GM19328 (cell line): ENCODE results near the gene CD47.

Experiments used
- ATAC-seq: cut with Tn5 transposase; IDR thresholded peaks from one replicate; pipeline ENCODE4 v1.9.1; 2021; ENCODE audit warnings: mild to moderate bottlenecking, moderate library complexity; ENCODE audit not compliant: unreplicated experiment

The CD47 gene

DNA sequence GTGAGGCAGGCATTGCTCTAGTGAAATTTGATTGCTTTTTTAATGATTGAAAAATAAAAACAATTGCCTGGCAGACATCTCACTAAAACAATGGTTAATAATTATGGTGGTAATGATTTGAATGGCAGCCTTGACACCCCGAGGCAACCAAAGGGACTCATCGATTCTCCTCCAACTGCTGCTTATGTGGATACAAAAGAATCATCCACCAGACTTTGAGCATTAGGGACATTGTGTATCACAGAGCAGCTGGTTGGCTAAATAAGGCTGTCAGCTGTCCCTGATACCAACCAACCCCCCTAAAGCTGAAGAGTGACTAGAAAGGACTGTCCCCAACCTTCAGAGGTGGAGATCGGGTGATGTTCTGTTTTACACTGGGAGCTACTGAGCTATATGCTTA, 1.7 kb upstream of the CD47 start:
- ATAC-seq: no peak

DNA sequence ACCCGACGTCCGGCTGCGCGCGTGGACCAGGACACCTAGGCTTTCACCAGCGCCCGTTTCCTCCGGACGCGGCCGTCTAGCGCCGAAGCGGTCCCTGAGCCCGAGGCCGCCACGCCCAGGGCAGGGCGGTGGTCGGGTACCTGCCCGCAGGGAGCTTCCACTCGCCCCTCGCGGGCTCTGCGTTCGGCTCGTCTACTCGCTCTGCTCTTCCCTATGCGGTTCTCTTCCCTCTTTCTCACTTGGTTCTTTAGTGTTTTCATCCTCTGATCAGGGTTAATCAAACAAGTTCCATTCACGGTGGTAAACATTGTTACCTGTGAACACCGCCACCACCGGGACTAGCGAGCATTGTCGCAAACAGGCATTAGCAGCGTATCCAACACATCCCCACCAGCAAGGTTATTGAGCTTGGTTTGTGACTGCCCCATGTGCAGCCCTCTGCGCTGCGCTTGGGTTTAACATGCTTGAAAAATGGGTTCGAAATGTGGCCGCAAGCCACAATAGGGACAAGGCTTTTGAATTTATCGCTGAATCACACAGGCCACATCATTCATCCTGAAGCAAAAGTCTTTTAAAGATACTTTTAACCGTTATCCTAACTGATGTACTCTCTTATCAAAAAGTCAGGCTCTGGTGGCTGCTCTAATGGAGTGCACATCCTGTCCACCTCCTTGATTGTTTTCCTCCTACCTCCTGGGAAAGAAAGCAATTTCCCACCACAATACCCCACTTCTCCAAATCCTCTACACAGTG, 843 bp upstream of the CD47 start:
- peak; percentile 10 for ATAC-seq

DNA sequence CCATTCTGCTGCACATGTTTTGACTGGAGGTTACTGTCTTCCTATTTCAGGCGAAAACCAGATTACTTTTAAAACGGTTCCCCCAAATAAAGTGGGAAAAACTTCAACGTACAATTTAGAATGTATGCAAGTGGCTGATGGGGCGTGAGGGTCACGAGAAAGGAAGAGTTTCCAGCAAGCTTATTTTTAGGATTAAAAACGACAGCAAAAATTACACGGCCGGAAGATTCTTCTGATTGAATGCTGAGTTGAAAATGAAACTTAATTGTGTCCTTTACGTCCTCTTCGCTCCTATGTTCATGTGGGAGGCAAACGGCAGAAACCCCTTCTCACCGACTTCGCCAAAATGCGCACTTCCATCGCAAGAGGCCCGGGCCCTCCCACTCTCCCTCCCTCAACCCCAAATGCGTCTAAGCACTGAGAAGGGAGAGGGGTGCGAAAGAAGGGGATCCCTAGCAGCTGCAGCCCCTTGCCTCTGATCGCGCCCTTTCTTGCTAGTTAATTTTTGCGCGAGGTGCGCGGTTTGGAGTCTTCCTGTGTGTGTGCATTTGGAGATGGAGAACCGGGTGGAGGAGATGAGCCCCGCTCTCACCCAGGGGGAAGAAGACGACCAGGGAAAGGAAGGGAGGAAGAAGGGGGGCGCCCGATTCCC, 656 bp downstream of the CD47 start:
- peak; percentile 9 for ATAC-seq

DNA sequence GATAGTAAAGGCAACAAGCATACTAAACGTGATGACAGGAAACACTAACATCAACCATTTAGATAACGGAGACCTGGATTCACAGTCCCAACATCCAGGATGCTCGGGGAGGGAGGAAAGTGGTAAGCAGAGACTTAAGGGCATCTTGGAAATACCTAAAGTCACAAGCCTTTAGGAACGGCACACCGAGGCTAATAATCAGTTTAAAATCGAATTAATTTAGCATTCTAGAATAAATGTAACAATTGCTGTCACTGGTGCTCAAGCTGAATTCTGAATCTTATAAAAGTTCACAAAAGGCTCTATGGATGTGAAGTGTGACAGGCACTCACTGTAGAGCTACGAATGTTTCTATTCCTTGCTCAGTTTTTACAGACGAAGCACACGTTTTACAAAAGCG, 1.3 kb downstream of the CD47 start:
- no peak for ATAC-seq

DNA sequence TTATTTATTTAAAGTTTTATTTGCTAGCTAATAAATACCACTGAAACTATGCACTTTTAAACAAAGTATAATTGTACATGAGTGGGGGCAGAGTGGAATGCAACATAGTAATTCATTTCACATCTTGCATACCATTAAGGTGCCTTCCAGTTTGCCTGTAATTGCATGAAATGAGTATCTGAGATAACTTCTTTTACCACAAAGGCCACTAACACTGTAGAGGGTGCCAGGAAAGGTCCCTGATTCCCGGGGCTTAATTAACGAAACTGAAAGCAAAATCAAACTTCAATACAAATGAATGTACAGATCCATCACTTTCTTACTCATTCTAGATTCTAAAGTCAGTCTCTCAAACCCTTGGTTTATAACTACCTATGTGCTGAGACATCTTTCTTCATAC, 2.1 kb downstream of the CD47 start:
- ATAC-seq: no peak

DNA sequence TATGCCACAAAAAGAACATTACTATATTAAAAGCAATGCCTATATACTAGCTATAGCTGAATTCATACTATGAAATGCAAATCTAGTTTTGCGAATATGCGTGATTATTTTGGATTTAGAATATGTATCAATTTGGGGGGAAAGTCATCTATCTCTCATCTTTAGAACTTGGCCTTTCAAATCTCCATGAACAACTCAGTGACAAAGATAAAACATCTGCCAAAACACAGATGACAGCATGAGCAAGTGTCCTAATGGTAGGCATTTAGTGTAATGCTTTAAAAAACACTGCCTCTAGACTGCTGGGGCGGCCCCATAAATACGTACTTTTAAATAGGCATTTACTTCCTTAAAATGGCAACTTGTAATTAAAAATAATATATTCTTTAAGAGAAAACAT, 2.7 kb downstream of the CD47 start:
- ATAC-seq: no peak

DNA sequence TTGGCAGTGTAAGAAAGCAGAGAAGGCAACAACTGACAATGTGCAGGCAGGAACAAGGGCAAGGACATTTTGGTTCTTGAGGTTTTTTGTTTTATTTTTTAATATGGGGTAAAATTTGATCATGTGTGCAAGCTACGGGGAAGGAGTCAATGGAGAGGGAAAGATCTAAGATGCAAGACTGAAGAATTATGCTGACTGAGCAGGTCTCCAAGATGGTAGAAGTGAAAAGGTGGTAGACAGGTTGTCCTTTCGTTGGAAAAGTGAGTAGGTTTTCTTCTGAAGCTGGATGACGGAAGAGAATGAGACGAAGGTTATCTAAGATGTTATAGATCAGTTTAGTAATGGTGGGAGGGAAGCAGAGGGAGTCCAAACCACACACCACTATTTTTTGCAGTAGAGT, 4.2 kb downstream of the CD47 start:
- no peak for ATAC-seq

DNA sequence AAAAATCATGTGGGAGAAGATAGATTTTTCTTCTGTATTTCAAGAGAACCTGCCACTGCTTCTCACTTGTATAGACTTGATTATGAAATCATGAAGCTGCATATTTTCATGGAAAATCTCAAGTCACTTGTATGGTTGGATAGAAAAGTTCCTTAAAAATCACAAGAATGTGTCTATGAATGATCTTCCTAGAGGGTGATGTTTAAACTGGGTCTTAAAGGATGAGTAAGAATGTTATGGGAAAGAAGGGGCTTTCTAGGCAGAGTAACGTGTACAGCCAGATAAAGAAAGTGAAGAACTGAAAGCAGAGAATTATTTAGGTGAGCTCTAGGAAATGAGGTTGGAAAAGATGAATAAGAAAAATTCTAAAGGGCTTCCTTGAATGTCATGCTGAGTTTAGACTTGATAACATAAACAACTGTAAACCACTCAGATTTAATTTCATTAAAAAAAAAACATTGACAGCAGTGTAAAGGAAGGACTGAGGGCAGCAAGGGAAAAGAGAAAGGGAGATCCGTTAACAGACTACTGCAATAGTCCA, 5.0 kb downstream of the CD47 start:
- no peak for ATAC-seq

DNA sequence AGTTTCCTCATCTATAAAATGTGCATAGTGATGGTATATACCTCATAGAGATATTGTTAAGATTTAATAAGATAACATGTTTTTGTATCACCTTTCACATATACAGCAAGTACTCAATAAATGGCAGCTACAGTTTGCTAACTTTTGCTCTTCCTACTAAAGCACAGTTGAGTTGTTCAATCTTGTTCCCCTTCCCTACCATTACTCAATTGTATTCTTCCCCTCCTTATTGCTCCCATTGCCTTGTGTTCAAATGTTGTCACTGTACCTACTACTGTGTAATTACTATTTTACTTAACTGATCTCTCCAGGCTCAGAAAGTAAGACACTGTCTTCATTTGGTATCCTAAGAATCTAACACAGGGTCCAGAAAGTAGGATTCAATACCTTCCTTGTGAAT, 5.5 kb downstream of the CD47 start:
- ATAC-seq: no peak

DNA sequence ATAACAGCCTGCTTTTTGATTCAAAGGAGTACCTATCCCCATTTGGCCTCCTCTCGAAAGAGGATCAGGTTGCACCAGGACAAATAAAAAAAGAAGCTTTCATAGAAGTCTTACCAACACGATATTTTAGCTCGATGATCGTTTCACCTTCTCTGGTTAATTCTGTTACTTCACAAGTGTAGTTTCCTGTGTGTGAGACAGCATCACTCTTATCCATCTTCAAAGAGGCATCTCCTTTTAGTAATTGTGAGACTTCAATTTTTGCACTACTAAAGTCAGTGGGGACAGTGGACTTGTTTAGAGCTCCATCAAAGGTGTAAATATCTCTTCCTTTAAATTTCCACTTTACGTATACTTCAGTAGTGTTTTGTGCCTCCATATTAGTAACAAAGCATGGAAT, 11.0 kb downstream of the CD47 start:
- ATAC-seq: no peak

DNA sequence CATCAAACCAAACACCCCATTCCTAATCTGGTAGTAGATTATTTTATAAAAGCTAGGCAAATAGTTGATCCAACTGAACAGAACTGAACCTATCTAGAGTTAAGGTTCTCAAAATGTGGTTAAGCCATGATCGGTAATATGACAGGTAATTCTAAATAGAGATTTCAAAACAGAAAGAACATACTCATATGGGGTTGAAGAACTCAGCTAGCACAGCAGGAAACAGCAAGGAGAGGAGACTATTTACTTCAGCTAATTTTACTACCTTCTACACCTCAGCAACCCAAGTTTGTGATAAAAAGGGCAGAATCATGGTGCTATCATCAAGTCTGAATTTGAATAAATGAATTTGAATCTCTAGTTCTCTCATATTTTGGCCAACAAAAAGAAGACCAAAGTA, 11.8 kb downstream of the CD47 start:
- no peak for ATAC-seq

DNA sequence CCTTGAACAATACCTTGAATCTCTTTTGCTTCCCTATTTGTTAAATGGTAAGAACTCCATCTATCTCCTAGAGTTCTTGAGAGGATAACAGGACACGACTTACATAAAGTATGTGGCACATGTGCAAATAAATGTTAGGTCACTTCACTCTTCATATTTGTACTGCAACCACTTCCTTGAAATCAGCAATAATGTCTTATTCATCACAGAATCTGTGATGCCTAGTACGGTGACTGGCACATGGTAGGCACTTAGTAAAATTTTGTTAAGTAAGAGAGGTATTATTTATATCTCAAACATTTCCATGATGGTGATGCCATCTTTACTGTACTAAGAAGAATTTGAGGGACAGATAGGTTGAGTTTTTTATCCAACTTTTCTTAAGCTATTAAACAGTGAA, 14.3 kb downstream of the CD47 start:
- no peak for ATAC-seq

DNA sequence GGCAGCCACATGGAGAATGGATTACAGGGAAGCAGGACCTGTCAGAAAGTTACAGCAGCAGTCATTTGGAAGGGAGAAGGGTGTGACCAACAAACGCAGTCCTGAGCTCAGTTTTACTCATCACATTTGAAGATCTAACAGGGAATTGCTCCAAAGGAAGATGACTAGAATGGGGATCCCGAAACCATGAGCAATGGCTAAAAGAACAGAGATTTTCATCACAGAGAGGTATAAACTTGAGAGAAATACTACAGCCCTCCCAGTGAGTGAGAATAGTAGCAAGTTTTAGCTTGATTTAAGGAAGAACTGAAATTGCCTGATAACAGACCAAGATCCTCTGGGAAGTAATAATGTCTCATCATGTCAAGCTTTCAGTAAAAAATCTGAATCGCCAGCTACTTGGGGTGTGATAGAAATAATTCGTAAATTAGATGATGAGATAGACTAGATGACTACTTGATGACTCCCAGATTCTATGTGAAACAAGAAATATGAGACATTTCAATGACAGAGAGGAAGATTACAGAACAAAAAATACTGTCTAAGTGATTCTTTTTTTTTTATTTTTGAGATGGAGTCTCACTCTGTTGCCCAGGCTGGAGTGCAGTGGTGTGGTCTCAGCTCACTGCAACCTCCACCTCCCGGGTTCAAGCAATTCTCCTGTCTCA, 16.9 kb downstream of the CD47 start:
- ATAC-seq: no peak

DNA sequence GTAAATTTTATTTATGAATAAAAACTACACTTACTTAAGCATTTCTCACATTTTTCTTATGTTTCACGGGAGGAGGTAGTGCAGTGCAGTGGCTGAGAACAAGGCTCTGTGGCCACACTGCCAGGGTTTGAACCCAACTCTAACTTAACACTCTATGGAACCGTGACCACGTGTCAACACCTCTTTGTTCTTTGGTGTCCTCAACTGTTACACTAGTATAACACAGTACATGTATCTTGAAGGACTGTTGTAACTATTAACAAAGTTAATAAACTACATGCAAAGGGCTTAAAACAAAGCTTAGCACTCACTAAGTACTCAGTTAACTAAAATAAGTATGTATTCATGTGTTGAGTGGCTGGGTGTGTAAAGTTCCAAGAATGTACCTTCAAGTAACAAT, 19.5 kb downstream of the CD47 start:
- ATAC-seq: no peak

DNA sequence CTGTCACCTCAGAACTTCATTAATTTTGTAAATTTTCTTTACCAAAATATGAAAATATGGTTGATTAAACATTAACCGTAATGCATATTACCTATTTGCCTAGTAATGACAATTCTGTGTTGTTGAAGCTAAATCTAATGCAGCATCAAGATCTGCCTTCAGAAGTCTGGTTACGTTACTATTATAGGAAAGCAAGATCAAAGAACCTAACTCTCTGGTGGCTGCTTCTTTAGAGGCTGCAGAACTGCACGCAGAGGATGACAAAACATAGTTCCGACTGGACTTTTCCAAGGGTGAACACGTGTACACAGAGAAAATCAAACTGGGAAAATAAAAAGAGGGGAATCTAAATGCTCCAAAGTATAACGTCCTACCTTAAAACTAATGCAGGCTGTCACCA, 20.5 kb downstream of the CD47 start:
- no peak for ATAC-seq

DNA sequence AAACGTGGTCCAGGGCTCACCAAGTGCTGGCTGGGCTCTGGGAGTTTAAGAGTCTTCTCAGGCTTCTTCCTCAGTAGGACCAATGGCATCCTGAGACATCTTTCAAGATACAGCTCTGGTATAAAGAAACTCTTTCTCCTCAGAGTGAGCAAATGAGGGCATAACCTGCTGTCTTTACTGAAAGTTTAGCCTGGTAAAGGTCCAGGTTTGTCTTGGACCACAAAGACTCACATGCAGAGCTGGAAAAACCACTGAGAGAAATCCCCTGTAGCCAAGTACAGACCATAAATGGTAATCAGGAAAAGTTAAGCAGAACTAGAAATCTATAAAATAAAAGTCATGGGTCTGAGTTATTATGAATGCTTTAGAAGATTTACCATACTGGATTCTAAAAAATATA, 23.1 kb downstream of the CD47 start:
- ATAC-seq: no peak

DNA sequence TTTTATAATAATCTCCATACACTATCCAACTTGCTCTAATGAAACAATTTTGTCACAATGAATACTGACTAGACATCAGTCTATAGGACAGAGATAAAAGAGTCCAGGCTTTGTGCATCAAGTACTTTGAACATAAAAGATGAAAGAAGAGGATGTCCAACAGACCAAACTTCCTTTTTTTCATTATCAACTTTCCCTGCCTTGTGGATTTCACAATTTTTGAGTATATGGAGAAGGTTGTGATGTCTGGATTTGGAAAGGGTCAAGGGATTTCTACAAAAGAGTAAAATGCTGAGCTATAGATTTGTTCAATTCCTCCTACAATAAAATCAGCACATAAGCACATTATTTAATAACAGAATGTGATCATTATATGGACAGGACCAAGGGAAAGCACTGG, 25.7 kb downstream of the CD47 start:
- no peak for ATAC-seq

DNA sequence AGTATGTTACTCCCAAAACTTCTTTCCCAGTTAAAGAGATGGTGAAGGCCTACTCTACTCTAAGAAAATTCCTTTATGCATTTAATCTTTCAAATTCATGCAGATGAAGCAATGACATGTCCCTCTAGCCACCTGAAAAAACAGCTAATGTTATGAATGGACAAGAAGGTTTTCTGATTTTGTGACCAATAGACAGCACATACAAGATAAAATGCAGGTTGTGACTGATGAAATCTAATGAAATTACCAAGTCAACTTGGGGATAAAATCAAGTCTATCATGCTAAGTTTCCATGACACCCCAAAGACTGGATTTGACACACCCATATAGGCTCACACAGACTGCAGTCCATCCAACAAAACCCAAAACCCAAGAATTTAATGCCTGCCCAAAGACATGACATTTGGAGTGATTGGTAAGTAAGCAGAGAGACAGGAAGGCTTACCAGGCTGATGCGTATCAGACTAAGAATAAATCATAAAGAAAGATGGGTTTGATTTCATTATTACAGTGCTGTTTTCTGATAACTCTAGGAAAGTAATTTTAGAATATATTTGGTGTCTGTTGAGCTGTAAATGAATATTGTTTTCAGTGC, 26.4 kb downstream of the CD47 start:
- ATAC-seq: no peak

DNA sequence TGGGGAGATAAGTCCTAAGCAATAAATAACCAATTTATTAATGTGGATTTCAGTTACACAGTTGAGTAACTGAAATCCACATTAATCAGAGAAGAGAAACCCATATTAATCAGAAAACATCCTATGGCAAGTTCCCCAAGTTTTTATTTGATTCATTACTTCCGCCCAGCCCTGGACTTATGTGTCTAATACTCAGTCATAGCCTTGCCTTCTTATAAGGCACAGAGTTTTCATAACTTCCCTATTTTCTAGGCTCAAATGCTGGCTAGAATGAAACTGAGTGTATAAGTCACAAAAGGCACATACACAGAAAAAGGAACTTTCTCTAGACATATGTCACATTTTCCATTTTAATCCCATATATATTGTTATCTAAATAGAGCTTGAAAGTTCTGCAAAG, 28.8 kb downstream of the CD47 start:
- ATAC-seq: peak; percentile 75

DNA sequence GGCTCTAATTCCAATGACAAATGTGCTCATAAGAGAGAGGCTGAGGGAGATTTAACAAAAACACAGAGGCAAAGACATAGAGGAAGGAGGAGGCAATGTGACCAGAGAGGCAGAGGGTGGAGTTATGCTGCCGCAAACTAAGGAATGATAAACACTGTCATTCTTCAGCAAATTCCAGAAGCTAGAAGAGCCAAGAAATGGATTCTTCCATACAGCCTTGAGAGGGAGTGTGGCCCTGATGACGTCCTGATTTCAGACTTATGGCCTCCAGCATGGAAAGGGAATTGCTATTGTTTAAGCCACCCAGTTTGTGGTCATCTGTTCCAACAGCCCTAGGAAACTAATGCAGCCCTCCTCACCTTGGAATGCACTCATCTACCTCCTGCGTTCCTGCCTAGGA, 30.5 kb downstream of the CD47 start:
- no peak for ATAC-seq

DNA sequence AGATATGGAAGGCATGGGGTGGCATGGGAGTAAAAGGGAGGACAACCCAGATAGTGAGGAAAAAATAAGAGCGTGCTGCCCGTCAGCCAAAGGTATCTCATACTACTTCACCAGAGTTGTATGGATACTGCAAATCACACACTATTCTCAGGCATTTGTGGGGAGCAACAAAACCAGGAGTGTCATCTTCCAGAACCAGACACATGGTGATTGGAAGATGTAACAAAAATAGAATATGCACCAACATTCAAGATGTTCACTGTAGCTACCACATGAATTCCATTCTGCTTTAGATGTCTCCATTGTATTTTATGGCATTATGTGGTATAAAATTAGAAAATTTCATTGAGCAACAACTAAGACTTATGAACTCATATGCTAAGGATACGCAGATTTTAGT, 34.9 kb downstream of the CD47 start:
- ATAC-seq: no peak

DNA sequence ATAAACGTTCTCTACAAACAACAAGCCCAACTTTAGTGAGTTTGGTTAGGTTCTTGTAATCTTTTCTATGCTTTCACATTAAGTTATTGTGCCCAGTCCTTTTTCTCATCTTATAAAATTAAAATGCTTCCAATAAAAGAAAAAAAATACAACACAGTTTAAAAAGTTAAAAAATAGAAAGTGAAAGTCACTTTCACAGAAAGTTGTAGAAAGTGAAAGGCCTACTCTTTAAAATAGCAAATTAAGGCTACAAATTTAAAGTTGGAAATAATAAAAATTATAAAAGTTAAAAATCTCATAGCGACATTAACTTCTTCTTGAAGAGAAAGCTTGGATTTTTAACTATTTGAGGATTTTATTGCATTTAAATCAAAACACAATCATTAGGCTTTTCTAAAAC, 35.9 kb downstream of the CD47 start:
- ATAC-seq: no peak
